Uterus (tissue), 2 donors: ENCODE results near the gene LRIT1.

Experiments used
- CTCF ChIP-seq, 4 experiments: fragments of 200-600 bp in 2 of 4; fragments of 450-650 bp in 2 of 4; sonication (generic) in 2 of 4; IDR thresholded peaks; one replicate each; pipeline ENCODE4 v1.5.1; 2016 to 2019; ENCODE audit warnings: antibody characterized with exemption in 4 of 4, mild to moderate bottlenecking in 2 of 4, moderate library complexity in 1 of 4
- POLR2A ChIP-seq, 2 donors: fragments of 450-650 bp; IDR thresholded peaks; one replicate each; pipeline ENCODE4 v1.6.1; 2016; ENCODE audit warnings: antibody characterized with exemption in 2 of 2, mild to moderate bottlenecking in 1 of 2, moderate library complexity in 1 of 2

DNA sequence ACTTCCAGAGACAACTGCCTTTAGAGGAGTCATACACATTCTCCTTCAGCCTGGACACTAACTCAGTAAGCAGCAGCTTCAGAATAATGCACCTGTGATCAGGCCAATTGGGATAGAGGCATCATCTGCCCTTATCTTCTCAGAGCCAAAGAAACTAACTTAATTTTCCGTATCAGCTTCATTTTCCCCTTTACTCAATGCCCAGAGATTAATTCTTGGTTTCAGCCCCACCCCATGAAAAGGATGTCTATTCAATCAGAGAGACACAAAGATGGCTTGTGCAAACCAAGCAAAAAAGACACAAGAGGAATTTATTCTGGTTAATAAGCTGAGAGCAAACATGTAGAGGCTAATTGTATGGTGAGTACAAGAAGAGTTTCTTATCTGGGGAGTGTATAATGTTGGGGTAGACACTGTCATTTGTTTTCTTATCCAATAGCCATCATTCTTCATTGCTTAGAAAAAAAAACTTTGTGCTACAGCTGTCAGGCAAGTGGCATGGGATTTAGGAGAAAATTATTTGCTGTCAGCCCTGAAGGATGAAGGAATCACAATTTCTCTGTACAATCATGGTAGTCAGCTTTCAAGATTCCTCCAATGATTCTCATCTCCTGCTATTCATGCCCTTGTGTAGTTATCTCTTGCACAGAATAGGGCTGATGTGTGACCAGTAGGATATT, 48.3 kb upstream of the LRIT1 start:
- TF ChIP-seq CTCF (IDR thresholded peaks at IDR 0.05) (no peak), POLR2A (IDR thresholded peaks at IDR 0.05) (no peak)
